Neural cell (in vitro differentiated cells): ENCODE data around the gene MPPED1.

Experiments used
- CTCF ChIP-seq: fragments of 450-650 bp; IDR thresholded peaks from 2 replicates; pipeline ENCODE4 v1.5.1; 2014; ENCODE audit warnings: antibody characterized with exemption, mild to moderate bottlenecking, moderate library complexity; ENCODE audit not compliant: poor library complexity, severe bottlenecking
- POLR2AphosphoS5 ChIP-seq: IDR thresholded peaks from 2 replicates; pipeline ENCODE4 v1.6.1; 2012
- RAD21 ChIP-seq: fragments of 450-650 bp; conservative IDR thresholded peaks from 2 replicates; pipeline ENCODE4 v1.6.1; 2014; ENCODE audit warnings: antibody characterized with exemption, mild to moderate bottlenecking, moderate library complexity
- REST ChIP-seq: IDR thresholded peaks from 2 replicates; pipeline ENCODE4 v1.6.1; 2012; ENCODE audit warnings: borderline replicate concordance

- TF ChIP-seq REST (no peak), CTCF (no peak), RAD21 (no peak), POLR2AphosphoS5 (no peak)
These were observed 24.0 kb upstream of the MPPED1 start for GRCh38 chr22:43387815-43388214.
